Erythroblast (primary cell): ENCODE results near the gene SNTB2.

Experiments
- GATA1 ChIP-seq: IDR thresholded peaks from 2 replicates; pipeline ENCODE4 v1.6.1; 2011; ENCODE audit warnings: low read depth, mild to moderate bottlenecking, control low read depth, low read length, moderate library complexity
- POLR2A ChIP-seq: IDR thresholded peaks from 2 replicates; pipeline ENCODE4 v1.6.1; 2011; ENCODE audit warnings: mild to moderate bottlenecking, low read length

DNA sequence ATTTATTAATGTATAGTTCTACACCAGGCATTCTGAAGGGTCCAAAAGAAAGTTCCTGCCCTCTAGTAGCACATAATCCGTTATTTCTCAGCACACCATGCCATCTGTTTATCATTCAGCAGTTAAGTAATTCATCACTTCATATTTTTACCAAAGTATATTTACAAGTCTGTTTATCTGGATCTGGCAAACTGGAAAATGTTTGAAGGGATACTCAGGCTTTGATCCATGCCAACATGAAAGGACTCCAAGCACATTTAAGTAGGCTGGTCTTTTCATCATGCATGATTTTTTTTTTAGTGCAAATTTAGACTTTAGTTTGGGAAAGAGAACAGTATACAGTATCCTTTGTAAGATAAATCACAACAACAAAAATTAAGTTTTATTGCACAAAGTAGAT, 120.1 kb downstream of the SNTB2 start:
- TF ChIP-seq POLR2A (no peak), GATA1 (no peak)
